ENCODE measurements around the gene SCNM1.

DNA sequence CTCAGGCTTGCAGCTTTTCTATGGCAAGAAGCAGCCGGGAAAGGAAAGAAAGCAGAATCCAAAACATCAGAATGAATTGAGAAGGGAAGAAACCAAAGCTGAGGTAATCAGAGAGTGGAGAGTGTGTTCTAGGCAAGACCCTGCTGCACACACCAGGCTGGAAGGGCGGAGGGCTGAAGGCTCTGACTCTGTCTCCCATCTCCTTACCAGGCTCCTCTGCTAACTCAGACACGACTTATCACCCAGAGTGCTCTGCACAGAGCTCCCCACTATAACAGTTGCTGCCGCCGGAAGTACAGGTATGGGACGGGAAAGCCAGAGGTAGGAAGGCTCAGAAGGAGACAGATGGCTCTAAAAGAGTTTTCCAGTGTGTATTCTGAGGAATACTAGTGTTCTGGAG lies 1.2 kb downstream of the SCNM1 start:
- TF ChIP-seq GATA2 (IDR thresholded peaks at IDR 0.05; ENCODE audit: low read depth, low read length) (no peak), GATA3 (IDR thresholded peaks at IDR 0.05; ENCODE audit: low read depth, low read length) (no peak)

Data from SH-SY5Y (cell line).